NB4 (cell line): ENCODE results near the gene TMX2.

Source experiments
- CTCF ChIP-seq: IDR thresholded peaks from one replicate; pipeline ENCODE4 v1.5.1; 2012; ENCODE audit warnings: low read depth, low read length
- MYC ChIP-seq: IDR thresholded peaks from 2 replicates; pipeline ENCODE4 v1.6.1; 2011; ENCODE audit warnings: low read depth, low read length
- POLR2A ChIP-seq: IDR thresholded peaks from 2 replicates; pipeline ENCODE4 v1.6.1; 2011; ENCODE audit warnings: mild to moderate bottlenecking; ENCODE audit not compliant: insufficient read length; ENCODE audit errors: extremely low read depth

GRCh38 chr11:57700425-57700824 is 12.0 kb upstream of the TMX2 start:
- TF ChIP-seq CTCF = no peak
- TF ChIP-seq POLR2A = no peak
- no peak for TF ChIP-seq MYC
